ENCODE data around the gene NUDT15. TPM values are rescaled to one million over a fixed set of nuclear protein-coding genes. Genes with fewer than 3 reads are reported as not detected.

NUDT15 gene
- total RNA-seq (10 to 100 TPM in 6 of 9 donors, 1 to 10 TPM in 3; 6.8 to 12.6 (median 10.4) TPM), polyA plus RNA-seq (10 to 100 TPM; 13.0 to 13.9 TPM)
- long read RNA-seq, donor 1, transcript NUDT15-201 (3 exons, 2,098 nt): major isoform, 18 of 19 reads
- long read RNA-seq, donor 1, partial matches to known transcripts: 1 of 19 reads
- long read RNA-seq, donor 1, other reads (novel, unspliced or antisense): 0 of 19 reads
- long read RNA-seq, donor 2, transcript NUDT15-201 (3 exons, 2,098 nt): major isoform, 51 of 52 reads
- long read RNA-seq, donor 2, partial matches to known transcripts: 1 of 52 reads
- long read RNA-seq, donor 2, other reads (novel, unspliced or antisense): 0 of 52 reads
- long read RNA-seq, donor 3, transcript NUDT15-201 (3 exons, 2,098 nt): major isoform, 15 of 15 reads
- long read RNA-seq, donor 3, partial matches to known transcripts: 0 of 15 reads
- long read RNA-seq, donor 3, other reads (novel, unspliced or antisense): 0 of 15 reads

DNA sequence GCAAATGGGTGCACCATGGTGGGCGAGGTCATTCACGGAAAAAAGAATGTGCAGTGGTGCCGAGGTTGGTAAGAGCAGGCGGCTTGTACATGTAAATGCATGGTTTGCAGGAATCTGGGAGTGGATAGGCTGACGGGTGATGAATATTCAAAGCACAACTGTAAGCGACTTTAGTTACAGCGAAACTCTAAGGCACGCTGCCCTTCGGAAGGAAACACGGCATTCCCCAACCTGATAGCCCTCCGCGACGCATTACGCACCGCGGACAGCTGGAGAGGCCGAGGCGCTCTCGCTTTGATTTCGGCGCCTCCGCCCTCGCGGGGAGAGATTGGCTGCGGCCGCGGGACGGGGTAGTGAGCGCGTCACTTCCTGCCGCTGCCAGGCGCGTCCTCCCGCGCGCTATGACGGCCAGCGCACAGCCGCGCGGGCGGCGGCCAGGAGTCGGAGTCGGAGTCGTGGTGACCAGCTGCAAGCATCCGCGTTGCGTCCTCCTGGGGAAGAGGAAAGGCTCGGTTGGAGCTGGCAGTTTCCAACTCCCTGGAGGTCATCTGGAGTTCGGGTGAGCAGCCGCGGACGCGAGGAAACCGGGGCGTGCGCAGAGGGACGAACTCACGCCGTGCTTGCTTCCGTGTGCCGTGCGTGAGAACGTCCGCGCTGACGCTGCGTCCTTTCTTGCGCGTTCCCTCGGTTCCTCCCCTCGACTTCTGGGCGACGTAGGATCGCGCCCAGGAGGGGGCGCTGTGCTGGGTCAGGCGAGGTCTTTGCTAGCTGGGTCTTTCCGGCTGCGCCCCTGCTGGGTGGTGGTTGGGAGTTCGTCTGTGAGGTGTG, at the start of gene NUDT15:
Gene NUDT15 (plus strand): TSS at position 381 of the 828 bp plus-strand sequence. CDS start 21 bp downstream, at position 402.
- Histone ChIP-seq H3K9me3 (no peaks in the 10 kb centered on the region), H3K4me3 (peak within 1 kb of the TSS; percentile 43 to 85 (median 71)), H3K27me3 (no peaks in the 10 kb centered on the region), H3K4me1 (peaks cover 2 to 22% (median 12%) of the 10 kb centered on the region in 12 donors), H3K27ac (peak within 1 kb of the TSS; percentile 78 to 99 (median 96)), H3K36me3 (peaks cover 0 to 31% (median 14%) of the 10 kb centered on the region in 9 donors)
- DNase-seq (peak; percentile 93 to 96 (median 94)), ATAC-seq (peak; percentile 97 to 99 (median 99))
- TF ChIP-seq, protein P1, sequence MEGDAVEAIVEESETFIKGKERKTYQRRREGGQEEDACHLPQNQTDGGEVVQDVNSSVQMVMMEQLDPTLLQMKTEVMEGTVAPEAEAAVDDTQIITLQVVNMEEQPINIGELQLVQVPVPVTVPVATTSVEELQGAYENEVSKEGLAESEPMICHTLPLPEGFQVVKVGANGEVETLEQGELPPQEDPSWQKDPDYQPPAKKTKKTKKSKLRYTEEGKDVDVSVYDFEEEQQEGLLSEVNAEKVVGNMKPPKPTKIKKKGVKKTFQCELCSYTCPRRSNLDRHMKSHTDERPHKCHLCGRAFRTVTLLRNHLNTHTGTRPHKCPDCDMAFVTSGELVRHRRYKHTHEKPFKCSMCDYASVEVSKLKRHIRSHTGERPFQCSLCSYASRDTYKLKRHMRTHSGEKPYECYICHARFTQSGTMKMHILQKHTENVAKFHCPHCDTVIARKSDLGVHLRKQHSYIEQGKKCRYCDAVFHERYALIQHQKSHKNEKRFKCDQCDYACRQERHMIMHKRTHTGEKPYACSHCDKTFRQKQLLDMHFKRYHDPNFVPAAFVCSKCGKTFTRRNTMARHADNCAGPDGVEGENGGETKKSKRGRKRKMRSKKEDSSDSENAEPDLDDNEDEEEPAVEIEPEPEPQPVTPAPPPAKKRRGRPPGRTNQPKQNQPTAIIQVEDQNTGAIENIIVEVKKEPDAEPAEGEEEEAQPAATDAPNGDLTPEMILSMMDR (IDR thresholded peaks at IDR 0.05): peak; percentile 91 to 100 (median 96)
- peak; percentile 7 to 79 for TF ChIP-seq POLR2A (IDR thresholded peaks at IDR 0.05)
- intact Hi-C loops (cut with DNase I): loop anchor here in 4 of 10 donors (2.0 to 10.0 kb wide), 8 partner anchors 35 to 940 kb away; partner anchors contain the start of genes FNDC3A (in 2 of the 4), MED4 (in 2 of the 4), ITM2B (in 1 of the 4) and SUCLA2 (in 1 of the 4)
- 0 to 1% (median 0%) methylated on average over 45 to 82 of the region's 82 CpGs for WGBS, 4 donors

DNA sequence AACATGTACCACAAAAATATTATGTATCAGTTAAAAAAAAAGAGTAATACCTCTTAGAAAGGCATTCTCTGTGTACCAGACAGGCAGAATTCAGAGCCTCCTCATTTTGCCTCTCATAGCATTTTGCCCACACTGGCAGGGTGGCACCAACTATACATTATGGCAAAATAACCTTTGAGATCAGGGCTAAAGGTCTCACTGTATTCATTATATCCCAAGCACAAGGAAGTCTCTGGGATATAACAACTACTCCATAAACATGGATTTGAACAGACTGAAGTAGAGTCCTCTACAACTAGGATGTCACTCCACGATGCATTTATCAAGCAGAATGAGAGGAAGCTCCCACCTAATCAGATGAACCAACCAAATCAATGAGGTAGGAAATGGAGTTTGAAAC, 47.1 kb upstream of the NUDT15 start:
- H3K27ac ChIP-seq: peak overlapping the region in 1 of 12 donors; percentile 27
- ATAC-seq (no peak), DNase-seq (no peak)
- H3K27me3 ChIP-seq: no peaks in the 10 kb centered on the region
- H3K4me3 ChIP-seq: no peak overlapping the region
- H3K4me1 ChIP-seq: peaks cover 0 to 17% (median 0%) of the 10 kb centered on the region in 12 donors
- no peaks in the 10 kb centered on the region for H3K9me3 ChIP-seq
- WGBS, 4 donors: 38 to 84% (median 75%) methylated on average over 1 of the region's 1 CpG
- no peak for TF ChIP-seq POLR2A (IDR thresholded peaks at IDR 0.05)
- TF ChIP-seq, protein P1 (IDR thresholded peaks at IDR 0.05): no peak
- intact Hi-C loops (cut with DNase I): no loop called here
- H3K36me3 ChIP-seq: peaks cover 3 to 85% (median 63%) of the 10 kb centered on the region in 9 donors

DNA sequence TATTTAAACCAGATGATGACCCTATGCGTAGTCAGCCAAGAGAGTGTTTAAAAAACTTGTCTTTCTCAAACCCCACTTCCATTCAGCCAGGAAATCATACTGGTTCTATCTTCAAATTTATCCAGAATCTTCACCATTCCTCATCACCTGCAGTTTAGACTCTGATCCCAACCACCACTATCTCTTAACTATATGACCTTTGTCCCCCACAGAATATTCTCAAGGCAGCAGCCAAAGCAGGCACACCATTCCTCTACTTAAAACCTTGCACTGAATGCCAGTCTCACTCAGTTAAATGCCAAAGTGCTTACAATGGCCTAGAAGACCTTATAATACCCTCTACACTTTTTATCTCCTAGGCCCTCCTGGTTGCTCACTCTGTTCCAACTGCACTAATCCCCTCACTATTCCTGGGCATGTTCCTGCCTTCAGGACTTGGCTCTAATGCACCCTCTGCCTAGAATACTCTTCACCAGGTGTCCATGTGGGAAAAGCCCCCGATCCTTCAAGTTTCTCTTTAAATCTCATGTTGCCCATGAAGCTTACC, 46.5 kb upstream of the NUDT15 start:
- Histone ChIP-seq H3K27ac (peak overlapping the region in 1 of 12 donors; percentile 27), H3K4me1 (peaks cover 0 to 17% (median 0%) of the 10 kb centered on the region in 12 donors), H3K36me3 (peaks cover 3 to 85% (median 63%) of the 10 kb centered on the region in 9 donors), H3K9me3 (no peaks in the 10 kb centered on the region), H3K4me3 (no peak overlapping the region), H3K27me3 (no peaks in the 10 kb centered on the region)
- intact Hi-C loops (cut with DNase I): no loop called here
- no peak for DNase-seq
- peak; percentile 44 to 87 (median 67) for ATAC-seq
- 91 to 96% (median 93%) methylated on average over 2 of the region's 2 CpGs for WGBS, 4 donors
- TF ChIP-seq POLR2A (IDR thresholded peaks at IDR 0.05): no peak
- TF ChIP-seq, protein P1 (IDR thresholded peaks at IDR 0.05): no peak
